A673 (cell line): ENCODE results near the gene RASA1. TPM values are rescaled to one million over a fixed set of nuclear protein-coding genes. Genes with fewer than 3 reads are reported as not detected.

ENCODE experiments used
- BruUV-seq: library from RNA; stranded (reverse); fragments of 400-500 nt; replicated peaks from 2 replicates; lab custom pipeline; 2021; lab: Mats Ljungman, UMichigan
- CTCF ChIA-PET: fragments of 300-600 bp; sonication (Branson Sonifier 250); formaldehyde crosslinking; loops from one replicate; lab custom pipeline; 2022; ENCODE audit warnings: antibody characterized with exemption; lab: Charles Lee
- POLR2A ChIA-PET: fragments of 300-600 bp; sonication (Branson Sonifier 250); formaldehyde crosslinking; loops from one replicate; lab custom pipeline; 2022; ENCODE audit warnings: antibody characterized with exemption; ENCODE audit not compliant: low non-redundant PET; lab: Charles Lee
- DNase-seq: peaks from one replicate; pipeline ENCODE4 v3.0.0-alpha.2; 2015; ENCODE audit warnings: low spot score
- H3K27ac ChIP-seq: fragments of 200-600 bp; sonication (generic); 2 replicates; pipeline ENCODE4 v1.5.1; 2016; ENCODE audit warnings: mixed run types, low read depth, mild to moderate bottlenecking, mixed read lengths, antibody characterized with exemption, low read length; ENCODE audit not compliant: poor library complexity, severe bottlenecking
- H3K27me3 ChIP-seq: fragments of 200-600 bp; sonication (generic); replicated peaks from 2 replicates; pipeline ENCODE4 v1.6.1; 2017; ENCODE audit warnings: mixed run types, low read depth, mild to moderate bottlenecking, mixed read lengths, antibody characterized with exemption, low read length; ENCODE audit not compliant: insufficient read depth, poor library complexity
- H3K36me3 ChIP-seq: fragments of 200-600 bp; sonication (generic); 2 replicates; pipeline ENCODE4 v1.6.1; 2016; ENCODE audit warnings: mixed run types, mild to moderate bottlenecking, mixed read lengths, antibody characterized with exemption, low read length; ENCODE audit not compliant: insufficient read depth, poor library complexity, severe bottlenecking
- H3K4me1 ChIP-seq: fragments of 200-600 bp; sonication (generic); 2 replicates; pipeline ENCODE4 v1.6.1; 2017; ENCODE audit warnings: mixed run types, mild to moderate bottlenecking, mixed read lengths, antibody characterized with exemption, low read length; ENCODE audit not compliant: insufficient read depth, poor library complexity, severe bottlenecking
- H3K4me3 ChIP-seq: fragments of 200-600 bp; sonication (generic); 2 replicates; pipeline ENCODE4 v1.5.1; 2016; ENCODE audit warnings: low read depth, mixed run types, mild to moderate bottlenecking, mixed read lengths, low read length; ENCODE audit not compliant: poor library complexity, severe bottlenecking
- H3K9me3 ChIP-seq: fragments of 200-600 bp; sonication (generic); 2 replicates; pipeline ENCODE4 v1.6.1; 2016; ENCODE audit warnings: mixed run types, low read depth, mild to moderate bottlenecking, mixed read lengths, antibody characterized with exemption, low read length; ENCODE audit not compliant: poor library complexity, severe bottlenecking
- CTCF ChIP-seq: fragments of 300-800, 200-600 bp; sonication (generic); conservative IDR thresholded peaks from 2 replicates; pipeline ENCODE4 v1.5.1; 2017; ENCODE audit warnings: low read depth, mild to moderate bottlenecking, antibody characterized with exemption, low read length, moderate library complexity, mixed read lengths
- EZH2 ChIP-seq: fragments of 200-600 bp; sonication (generic); IDR thresholded peaks from 2 replicates; pipeline ENCODE4 v1.6.1; 2017; ENCODE audit warnings: borderline replicate concordance, low read depth, mild to moderate bottlenecking, mixed read lengths, antibody characterized with exemption, low read length; ENCODE audit not compliant: poor library complexity, severe bottlenecking
- intact Hi-C: fragments of 100-400 bp; cut with micrococcal nuclease; formaldehyde crosslinking; loops from one replicate; pipeline ENCODE4 v1.10.0; 2022; ENCODE audit not compliant: unreplicated experiment
- total RNA-seq: library from RNA; stranded (reverse); gene quantifications from 2 replicates; pipeline ENCODE4 v1.2.3, GENCODE V29; 2021

RASA1 gene
- total RNA-seq, 1 experiment from 2014 or later = 34.2 TPM

- no peak overlapping the region for H3K4me3 ChIP-seq
- H3K27ac ChIP-seq = no peak overlapping the region
- intact Hi-C loops = loop anchor here (10.0 kb wide), 1 partner anchor 186 kb away; no protein-coding TSS in a partner anchor
- TF ChIP-seq EZH2 = no peak
- no peak for TF ChIP-seq CTCF
- ChIA-PET CTCF (no interaction called here), POLR2A (no interaction called here)
- no peaks in the 10 kb centered on the region for H3K27me3 ChIP-seq
- H3K9me3 ChIP-seq = no peaks in the 10 kb centered on the region
- no peaks in the 10 kb centered on the region for H3K4me1 ChIP-seq
- no peaks in the 10 kb centered on the region for H3K36me3 ChIP-seq
- no TSS peak for BruUV-seq
- no peak for DNase-seq
These were observed 7.0 kb upstream of the RASA1 start for GRCh38 chr5:87260604-87261192.

- ChIA-PET CTCF (no interaction called here), POLR2A (no interaction called here)
- no peaks in the 10 kb centered on the region for H3K36me3 ChIP-seq
- H3K4me1 ChIP-seq = no peaks in the 10 kb centered on the region
- no peak overlapping the region for H3K27ac ChIP-seq
- no peak for DNase-seq
- no peak overlapping the region for H3K4me3 ChIP-seq
- intact Hi-C loops = loop anchor here (10.0 kb wide), 1 partner anchor 189 kb away; no protein-coding TSS in a partner anchor
- no peaks in the 10 kb centered on the region for H3K27me3 ChIP-seq
- BruUV-seq = no TSS peak
- H3K9me3 ChIP-seq = no peaks in the 10 kb centered on the region
- TF ChIP-seq CTCF = no peak
- no peak for TF ChIP-seq EZH2
These were observed 4.2 kb upstream of the RASA1 start for GRCh38 chr5:87263498-87263897.

- Histone ChIP-seq H3K4me1 (no peaks in the 10 kb centered on the region), H3K27ac (peak overlapping the region; percentile 86), H3K36me3 (no peaks in the 10 kb centered on the region), H3K27me3 (no peaks in the 10 kb centered on the region), H3K9me3 (no peaks in the 10 kb centered on the region), H3K4me3 (peak overlapping the region; percentile 97)
- BruUV-seq = TSS peak; percentile 95
- ChIA-PET POLR2A (no interaction called here), CTCF (no interaction called here)
- TF ChIP-seq CTCF = no peak
- no peak for TF ChIP-seq EZH2
- DNase-seq = no peak
- intact Hi-C loops = loop anchor here (10.0 kb wide), 1 partner anchor 192 kb away; no protein-coding TSS in a partner anchor
These were observed 639 bp upstream of the RASA1 start for GRCh38 chr5:87266914-87267573.
